ENCODE data around the gene WDR64.
"Not testable (repeated sequence)": the region's sequence is repeated elsewhere in the genome, so short reads cannot be mapped to it uniquely, and the experiment has no call there.

WDR64 gene

DNA sequence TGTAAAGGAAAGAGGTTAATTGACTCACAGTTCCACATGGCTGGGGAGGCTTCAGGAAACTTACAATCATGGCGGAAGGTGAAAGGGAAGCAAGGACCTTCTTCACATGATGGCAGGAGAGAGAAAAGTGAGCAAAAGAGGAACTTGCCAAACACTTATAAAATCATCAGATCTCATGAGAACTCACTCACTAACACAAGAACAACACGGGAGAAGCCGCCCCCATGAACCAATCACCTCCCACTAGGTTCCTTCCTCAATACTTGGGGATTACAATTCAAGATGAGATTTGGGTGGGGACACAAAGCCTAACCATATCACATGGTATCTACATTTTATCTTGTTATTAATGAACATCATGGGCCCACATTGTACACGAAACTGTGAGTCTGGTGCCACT is 51.7 kb downstream of the WDR64 start:
- not testable (repeated sequence) for DNase-seq

DNA sequence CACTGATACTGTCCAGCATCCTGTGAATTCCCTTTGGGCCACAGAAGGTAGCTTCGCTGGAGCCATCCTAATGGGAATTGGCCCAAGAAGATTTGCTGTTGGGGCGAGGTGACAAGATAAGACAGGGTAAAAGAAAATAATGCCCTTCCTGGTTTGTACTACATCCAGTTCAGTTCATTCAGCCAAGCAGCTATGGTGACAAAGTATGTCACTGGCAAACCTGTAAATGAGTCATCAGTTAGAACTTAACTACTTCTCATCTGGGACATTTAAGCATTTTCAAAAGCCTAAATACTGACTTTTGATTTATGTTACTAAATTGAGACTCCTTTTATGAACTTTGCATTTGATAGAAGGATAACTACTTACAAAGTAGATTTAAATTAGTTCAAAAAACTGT is 54.2 kb downstream of the WDR64 start:
- DNase-seq: no peak

GRCh38 chr1:241706967-241707366 is 54.9 kb downstream of the WDR64 start:
- DNase-seq: no peak

GRCh38 chr1:241707442-241707841 is 55.4 kb downstream of the WDR64 start:
- no peak for DNase-seq

DNA sequence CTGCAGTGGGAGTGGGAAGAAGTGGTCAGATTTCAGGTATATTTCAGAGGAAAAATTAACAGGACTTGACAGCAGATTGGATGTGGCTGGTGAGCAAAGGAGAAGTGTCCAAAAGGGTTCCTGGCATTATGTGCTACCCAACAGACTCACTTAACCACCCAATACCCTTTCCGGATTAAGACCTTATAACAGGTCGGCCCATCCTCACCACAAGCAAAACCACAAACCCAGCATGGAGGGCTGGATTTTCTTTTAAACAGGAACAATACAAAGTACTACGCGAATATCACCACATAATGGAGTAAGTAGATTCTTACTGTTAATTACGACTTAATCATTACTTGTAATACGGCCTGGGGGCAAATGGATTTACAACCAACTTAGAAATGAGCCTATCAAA is 59.2 kb downstream of the WDR64 start:
- DNase-seq: no peak

DNA sequence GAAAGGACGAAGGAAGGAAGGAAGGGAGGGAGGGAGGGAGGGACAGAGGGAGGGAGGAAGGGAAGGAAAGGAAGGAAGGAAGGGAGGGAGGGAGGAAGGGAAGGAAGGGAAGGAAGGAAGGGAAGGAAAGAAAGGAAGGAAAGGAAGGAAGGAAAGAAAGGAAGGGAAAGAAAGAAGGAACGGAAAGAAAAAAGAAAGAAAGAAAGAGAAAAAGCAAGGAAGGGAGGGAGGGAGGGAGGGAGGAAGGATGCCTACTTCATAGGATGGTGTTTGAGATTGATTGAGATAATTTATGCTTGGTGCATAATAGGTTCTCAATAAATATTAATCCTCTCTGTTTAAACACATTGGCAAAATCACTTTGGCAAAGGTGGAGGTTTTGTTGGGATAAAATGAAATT is 61.2 kb downstream of the WDR64 start:
- no peak for DNase-seq

- DNase-seq: no peak
These were observed 62.5 kb downstream of the WDR64 start for GRCh38 chr1:241714321-241715218.

DNA sequence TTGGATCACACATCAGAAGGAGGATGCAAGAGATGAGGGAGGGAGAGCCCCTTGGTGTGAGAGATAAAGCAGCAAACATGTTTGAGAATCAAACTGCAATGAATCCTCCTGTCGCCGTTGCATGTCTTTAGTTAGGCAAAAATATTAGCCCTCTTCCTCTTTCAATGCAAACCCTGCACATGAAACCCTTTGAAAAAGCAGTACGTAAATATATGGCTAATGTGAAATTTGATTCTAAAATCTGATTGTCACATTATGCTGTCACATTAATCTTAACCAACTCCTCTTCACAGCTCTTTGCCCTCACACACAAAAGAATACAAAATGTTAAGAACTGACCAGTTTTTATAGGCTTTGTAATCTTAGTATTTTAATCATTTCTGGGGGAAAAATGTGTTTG is 63.4 kb downstream of the WDR64 start:
- DNase-seq: no peak

DNA sequence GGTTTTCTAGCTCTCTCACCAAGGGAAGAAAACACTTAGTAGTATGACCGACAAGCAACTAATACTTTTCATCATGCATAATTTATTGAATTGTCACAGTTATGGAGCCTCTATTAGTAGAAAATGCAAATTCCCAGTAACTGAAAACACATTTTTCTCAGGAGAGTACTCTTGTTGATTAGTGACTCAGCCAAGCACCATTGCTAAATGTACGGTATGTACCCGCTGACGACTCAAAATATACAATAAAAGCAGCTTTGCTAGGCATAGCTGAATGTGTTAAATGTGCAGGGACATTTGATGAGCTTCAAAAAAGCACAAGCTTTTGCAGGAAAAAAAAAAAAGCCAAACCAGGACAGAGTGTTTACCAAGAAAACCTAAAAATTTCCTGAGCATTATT is 63.9 kb downstream of the WDR64 start:
- DNase-seq: no peak

DNA sequence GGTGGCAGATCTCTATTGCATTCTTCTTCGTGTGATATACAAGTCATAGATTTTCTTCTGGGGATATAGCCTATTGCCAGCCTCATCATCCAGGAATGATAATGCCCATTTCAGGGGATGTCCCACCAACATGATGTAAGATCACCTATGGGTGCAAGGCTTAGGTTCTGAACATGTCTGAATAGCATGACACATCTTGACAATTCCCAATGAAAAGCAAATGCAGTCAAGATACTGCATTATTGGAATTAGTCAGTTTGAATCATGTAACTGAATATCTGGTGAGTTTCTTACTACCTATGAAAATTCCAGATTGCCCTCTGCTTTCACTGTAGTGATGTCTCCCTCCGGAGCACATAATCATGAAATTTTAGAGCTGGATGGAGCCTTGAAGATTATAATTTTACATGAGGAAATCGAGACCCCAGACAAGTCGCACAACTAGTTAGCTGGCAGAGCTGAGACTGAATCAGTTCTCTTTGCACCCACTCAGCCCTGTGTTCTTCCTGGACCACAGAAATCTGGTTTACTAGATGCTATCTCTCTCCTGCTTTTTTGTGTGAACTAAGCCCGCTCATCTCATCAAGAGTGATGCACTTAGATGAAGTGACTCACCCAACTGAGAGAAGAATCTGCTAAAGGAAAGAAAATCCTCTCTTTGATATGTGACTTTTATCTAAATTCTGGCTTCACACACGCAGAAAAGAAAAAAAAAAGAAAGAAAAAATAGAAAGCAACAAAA is 65.0 kb downstream of the WDR64 start:
- DNase-seq: no peak

GRCh38 chr1:241717975-241718374 is 65.9 kb downstream of the WDR64 start:
- DNase-seq: no peak

DNA sequence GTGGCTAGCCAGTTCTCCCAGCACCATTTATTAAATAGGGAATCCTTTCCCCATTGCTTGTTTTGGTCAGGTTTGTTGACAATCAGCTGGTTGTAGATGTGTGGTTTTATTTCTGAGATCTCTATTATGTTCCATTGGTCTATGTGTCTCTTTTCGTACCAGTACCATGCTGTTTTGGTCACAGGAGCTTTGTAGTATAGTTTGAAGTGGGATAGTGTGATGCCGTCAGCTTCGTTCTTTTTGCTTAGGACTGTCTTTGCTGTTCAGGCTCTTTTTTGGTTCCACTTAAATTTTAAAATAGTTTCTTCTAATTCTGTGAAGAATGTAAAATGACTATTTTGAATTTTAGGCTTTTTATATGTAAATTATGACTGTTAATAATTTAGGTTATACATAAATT is 68.9 kb downstream of the WDR64 start:
- DNase-seq: no peak

- DNase-seq: no peak
These were observed 70.9 kb downstream of the WDR64 start for GRCh38 chr1:241722947-241723346.

GRCh38 chr1:241724741-241725356 is 72.8 kb downstream of the WDR64 start:
- DNase-seq: no peak

- DNase-seq: no peak
These were observed 78.0 kb downstream of the WDR64 start for GRCh38 chr1:241730031-241730430.

DNA sequence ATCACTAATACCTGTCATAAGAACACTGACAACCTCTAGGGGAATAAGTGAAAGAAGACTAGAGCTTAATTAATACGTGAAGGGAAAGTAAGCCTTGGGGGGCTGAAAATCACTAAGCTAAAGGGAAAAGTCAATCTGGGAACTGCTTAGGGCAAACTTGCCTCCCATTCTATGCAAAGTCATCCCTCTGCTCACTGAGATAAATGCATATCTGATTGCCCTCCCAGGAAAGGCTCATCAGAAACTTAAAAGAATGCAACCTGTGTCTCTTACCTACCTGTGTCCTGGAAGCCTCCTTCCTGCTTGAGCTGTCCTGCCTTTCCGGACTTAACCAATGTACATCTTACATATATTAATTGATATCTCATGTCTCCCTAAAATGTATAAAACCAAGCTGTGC is 81.8 kb downstream of the WDR64 start:
- no peak for DNase-seq

GRCh38 chr1:241734533-241734932 is 82.5 kb downstream of the WDR64 start:
- DNase-seq: no peak

GRCh38 chr1:241735493-241735926 is 83.4 kb downstream of the WDR64 start:
- not testable (repeated sequence) for DNase-seq

DNA sequence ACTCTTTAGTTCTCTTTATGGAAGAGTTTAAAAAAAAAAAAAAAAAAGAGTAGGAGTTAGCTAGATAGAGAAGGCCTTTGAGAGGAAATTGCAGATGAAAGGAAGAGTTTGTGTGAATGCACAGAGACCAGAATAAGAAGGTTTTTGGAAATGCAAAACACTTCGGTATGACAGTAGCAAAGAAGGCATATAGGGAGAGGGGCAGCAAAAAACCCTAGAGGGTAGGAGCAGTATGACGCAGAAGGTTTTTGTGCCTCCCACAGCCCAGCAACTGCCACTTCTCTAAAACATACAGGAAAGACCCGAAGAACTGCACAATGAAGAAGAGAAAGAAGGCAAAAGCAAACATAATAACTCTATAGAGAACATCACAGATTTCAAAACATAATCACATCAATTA is 84.3 kb downstream of the WDR64 start:
- DNase-seq: no peak

- no peak for DNase-seq
These were observed 86.4 kb downstream of the WDR64 start for GRCh38 chr1:241738284-241739078.

GRCh38 chr1:241742084-241742483 is 90.0 kb downstream of the WDR64 start:
- no peak for DNase-seq

DNA sequence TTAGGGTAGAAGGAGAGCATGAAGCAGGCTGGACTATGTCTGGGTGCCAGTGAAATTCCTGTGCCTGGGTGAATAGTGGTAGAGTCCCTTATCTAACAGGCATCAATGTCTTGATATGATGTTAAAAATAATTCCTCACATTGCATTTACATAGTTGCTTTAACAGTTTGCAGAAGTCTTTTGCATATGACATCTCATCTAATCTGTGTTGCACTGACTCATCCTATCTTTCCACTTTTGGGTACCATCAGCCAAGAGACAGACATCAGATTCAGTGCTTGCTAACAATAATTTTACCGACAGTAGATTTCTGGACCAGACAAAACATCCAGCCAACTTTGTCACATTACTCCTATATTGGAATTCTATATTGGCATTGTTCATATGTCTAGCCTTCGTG is 92.5 kb downstream of the WDR64 start:
- DNase-seq: no peak

- no peak for DNase-seq
These were observed 95.9 kb downstream of the WDR64 start for GRCh38 chr1:241747992-241748391.

All from activated CD4-positive, CD25-positive, alpha-beta regulatory T cell (primary cell).